Right lung (tissue), 5 donors: ENCODE results near the gene PPFIBP1. TPM values are rescaled to one million over a fixed set of nuclear protein-coding genes. Genes with fewer than 3 reads are reported as not detected.
"Not testable (repeated sequence)": the region's sequence is repeated elsewhere in the genome, so short reads cannot be mapped to it uniquely, and the experiment has no call there.

Source experiments
- DNase-seq, 2 donors: peaks; one replicate each; pipeline ENCODE4 v3.0.0-alpha.2; 2013
- polyA plus RNA-seq, 5 donors: library from polyadenylated mRNA; unstranded; fragments of 120-200 nt; gene quantifications; one replicate each; pipeline versions ENCODE4 v1.2.1 to v1.2.3, GENCODE V29; 2013; ENCODE audit warnings: inconsistent platforms in 1 of 5, low replicate concordance in 1 of 5; ENCODE audit not compliant: insufficient read length in 5 of 5, insufficient read depth in 1 of 5

PPFIBP1 gene
- polyA plus RNA-seq, 5 donors, result 51.4 to 120 (median 96.6) TPM

DNA sequence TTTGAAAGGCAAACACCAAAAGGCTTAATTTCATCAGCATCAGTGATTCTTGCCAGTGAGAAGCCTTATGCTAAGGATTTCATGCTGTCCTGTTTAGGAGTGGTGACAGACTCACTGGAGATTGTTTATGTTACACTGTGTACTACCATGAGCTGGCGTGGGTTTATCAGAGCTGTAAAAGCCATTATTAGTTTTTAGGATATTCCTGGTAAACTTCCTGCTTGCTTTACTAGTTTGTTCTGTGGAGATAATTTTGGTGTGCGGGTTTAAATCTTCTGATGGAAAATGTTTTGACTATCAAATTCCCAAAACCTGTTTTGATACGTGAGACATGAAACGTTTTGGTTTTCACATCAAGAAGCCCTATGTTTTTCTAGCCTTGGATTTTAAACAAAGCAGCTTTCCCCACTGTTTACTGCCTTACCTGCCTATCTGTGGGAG is 15.2 kb downstream of the PPFIBP1 start:
- no peak for DNase-seq

- DNase-seq, result no peak
Observed at GRCh38 chr12:27541031-27541719, 17.2 kb downstream of the PPFIBP1 start.

DNA sequence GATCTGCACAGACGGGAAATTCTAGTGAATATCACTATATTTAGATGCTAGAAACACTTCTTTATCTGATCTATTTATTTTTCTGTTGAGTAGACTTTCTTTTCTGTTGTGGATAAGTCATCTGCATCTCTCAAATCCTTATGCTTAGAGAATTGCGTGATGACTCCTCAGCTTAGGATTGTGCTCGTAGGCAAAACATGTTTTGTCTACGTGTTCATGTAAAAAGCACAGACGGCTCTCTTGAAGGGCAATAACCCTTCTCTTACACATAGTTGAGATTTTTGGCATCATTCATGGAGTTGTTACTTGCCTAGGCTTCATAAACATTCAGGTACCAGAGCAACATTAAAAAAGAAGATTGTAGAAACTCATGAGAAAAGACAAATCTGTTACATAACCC is 18.6 kb downstream of the PPFIBP1 start:
- no peak for DNase-seq

GRCh38 chr12:27544858-27545257 is 20.9 kb downstream of the PPFIBP1 start:
- DNase-seq, result not testable (repeated sequence)

GRCh38 chr12:27545665-27546064 is 21.7 kb downstream of the PPFIBP1 start:
- no peak for DNase-seq

GRCh38 chr12:27547592-27547991 is 23.6 kb downstream of the PPFIBP1 start:
- no peak for DNase-seq

DNA sequence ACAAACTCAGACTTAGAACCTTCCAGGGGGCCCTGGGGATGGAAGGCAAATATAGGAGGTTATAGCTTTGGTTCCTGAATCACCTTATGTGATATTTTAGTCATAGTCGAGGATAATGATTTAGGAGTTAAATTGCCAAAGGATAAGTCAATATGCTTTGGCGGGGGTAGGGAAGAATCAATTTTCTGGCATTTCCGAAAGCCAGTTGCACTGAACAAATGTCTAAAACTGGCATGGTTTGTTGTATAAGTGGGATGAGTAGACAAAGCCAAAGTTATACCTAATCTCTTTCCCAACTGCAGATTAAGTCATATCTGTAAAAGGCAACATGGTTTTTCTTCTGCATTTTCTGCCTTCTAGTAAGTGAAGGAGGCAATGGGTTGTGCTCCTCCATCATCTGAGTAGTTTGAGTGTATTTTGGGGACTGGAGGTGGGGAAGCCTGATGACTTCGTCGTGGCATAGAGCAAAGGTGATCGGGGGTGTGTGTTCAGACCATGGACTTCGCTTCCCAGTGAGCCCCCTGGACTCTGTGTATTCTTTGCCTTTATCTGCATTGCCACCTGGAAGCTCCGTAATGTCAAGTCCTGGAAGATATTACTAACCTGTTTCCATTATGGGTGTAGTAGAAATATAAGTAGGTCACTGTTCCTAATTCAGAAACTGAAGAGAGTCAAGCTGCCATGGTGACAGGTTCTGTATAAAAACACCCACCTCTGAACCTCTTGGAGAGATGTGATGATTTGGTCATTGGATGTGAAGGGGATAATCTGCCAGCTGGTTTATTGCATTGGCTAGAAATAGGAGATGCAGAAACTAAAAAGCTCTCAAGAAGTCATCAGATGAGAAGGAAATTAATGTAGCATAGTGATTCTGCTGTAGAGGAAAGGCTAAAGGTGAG is 24.5 kb downstream of the PPFIBP1 start:
- no peak for DNase-seq

- no peak for DNase-seq
Observed at GRCh38 chr12:27549236-27549800, 25.3 kb downstream of the PPFIBP1 start.

DNA sequence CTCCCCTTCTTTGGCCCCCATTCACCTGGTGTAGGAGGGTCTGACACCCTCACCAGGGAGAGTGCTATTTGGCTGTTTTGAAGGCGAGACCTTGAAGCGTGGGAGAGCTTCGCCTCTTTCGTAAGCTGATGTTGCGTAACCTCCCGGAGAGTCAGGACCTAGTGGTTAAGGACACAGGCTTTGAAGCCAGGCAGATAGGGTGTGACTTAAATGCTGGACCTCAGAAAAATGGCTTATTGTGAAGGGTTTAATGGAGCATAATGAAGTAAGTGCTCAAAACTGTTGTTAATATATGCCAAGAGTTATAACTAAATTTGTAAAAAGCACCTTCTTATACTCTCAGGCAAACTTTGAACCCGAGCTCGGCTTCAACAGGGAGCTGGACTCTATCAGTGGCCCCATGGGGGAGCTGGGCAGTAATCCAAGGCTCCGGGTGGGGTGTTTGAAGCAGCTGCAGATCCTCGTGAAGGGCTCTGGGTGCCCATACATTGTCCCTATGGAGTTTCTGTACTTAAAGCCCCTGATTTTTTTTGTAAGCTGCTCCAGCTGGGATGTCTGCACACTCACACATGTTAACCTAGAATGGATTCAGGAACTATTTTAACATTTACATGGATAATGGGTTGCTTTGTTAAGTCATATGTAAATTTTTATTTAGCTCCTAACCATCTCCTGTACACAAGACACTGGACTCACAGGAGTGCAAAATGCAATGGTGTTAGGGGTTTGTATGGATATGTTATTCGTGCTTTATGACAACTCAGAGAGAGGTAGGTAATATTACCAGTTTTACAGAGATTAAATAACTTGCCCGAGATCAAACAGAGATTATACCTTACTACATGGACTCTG is 26.0 kb downstream of the PPFIBP1 start:
- DNase-seq, result peak; percentile 93 to 94

DNA sequence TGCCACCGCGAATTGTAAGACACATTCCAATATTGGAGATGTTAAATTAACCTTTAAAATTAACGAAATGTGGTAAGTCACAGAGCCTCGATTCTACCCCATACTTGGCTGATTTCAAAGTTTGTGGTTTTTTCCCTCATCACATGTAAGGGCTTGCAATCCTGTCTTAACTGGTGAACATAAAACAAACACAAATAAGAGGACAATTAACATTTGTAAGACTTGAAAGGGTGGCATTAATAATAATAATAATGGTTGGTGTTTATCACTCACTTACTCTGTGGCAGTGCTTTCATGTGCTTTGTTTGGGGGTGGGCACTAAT is 26.6 kb downstream of the PPFIBP1 start:
- DNase-seq, result no peak

GRCh38 chr12:27551172-27551840 is 27.3 kb downstream of the PPFIBP1 start:
- no peak for DNase-seq

DNA sequence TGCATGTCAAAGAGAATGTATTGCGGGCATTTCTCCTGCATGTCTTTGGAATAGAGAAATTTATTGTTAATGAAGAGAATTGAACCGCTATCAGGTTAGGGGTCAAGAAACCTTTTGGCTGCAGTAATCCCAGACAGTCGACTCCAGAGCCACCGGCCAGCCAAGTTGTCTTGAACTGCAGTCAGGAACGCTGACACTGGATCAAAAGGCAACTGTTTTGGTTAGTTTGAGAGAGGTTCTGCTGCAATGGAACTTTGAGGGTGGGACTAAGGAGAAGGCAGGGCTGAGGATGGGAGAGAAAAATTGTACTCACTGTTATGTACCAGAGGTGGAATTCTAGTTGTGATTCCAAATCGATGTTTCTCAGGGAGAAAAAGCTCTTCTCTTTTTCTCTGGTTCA is 28.2 kb downstream of the PPFIBP1 start:
- no peak for DNase-seq

DNA sequence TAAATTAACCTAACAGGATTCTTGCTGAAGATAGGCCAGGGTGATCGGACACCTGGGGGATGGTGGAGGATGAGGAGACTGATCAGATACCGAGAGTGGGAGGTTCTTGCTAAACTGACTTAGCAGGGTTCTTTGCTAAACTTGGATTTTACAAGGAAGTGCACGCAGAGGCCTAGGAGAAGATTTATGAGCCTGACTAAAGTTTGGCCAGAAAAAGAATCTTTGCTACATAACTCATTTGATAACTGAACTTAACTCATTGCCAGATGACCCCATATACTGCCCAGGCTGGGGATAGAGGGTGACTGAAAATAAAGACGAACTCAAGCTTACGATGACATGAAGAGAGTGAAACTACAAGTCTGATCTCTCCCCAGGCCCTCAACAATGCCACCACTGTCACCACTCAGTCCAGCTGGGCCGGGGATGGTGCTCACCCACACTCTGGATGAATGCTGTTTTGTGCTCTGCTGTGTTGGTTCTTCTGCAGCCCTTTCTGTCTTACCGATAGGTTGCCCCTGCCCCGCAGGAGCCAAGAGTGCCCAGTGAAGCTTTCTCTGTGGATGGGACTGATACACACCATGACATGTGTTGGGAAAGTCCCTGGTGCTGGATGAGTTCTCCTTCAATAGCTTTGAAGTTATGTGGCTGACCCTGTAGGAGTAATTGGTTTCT is 29.0 kb downstream of the PPFIBP1 start:
- no peak for DNase-seq

GRCh38 chr12:27553941-27554340 is 29.9 kb downstream of the PPFIBP1 start:
- DNase-seq, result no peak

GRCh38 chr12:27554421-27555186 is 30.6 kb downstream of the PPFIBP1 start:
- DNase-seq, result peak; percentile 85 to 86

DNA sequence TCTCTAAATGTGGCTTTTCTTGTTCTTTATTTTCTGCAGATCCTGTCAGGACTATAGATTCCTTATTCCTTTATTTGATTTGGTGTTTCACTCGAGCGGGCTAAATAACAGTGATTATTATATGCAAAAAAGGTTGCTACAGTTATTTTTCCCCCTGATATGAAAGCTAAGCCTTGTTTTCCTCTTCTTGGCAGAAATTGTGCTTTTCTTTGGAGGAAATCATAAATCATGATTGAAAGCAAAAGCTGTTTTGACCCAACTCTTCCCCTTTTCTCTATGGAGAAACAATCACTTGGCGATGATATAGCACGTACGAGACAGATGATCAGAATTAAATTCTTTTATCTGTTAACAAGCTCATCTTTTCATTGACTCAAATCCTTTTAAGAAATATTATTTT is 31.4 kb downstream of the PPFIBP1 start:
- no peak for DNase-seq

DNA sequence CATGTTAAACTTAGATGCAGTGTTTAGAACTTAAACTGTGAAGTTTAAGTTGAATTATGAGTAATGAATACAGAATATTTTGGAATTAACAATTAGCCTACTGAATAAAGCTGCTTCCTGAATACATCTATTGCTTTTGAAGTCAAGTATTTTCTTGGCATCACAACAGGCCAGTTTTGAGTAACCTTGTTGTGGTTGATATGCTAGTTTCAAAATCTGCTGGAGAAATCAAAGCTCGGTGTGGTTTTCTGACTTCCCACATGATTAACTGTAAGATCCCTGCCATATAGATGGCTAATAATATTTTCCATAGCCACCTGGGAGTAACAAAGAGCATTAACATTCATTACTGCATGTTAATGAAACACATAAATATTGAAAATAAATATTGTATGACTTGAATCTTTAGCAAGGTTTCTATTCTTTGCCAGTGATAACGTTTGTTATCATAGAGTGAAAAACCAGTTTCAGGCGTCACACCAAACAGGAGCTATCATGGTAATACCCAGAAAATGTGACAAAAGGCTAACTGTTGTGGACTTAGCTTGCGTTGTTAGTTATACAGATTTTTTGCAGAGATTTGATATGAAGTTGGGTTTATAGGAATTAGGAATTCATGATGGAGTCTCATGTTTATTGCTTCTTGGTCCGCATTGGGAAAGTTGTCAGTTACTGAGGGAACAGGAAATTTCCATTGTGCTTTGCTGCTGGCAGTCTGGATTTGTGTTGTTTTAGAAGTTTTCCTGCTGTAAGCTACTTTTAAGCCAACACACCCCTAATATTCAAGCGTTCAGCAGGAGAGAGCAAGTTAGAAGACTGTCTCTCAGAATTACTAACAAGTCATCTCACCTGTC is 32.1 kb downstream of the PPFIBP1 start:
- no peak for DNase-seq

DNA sequence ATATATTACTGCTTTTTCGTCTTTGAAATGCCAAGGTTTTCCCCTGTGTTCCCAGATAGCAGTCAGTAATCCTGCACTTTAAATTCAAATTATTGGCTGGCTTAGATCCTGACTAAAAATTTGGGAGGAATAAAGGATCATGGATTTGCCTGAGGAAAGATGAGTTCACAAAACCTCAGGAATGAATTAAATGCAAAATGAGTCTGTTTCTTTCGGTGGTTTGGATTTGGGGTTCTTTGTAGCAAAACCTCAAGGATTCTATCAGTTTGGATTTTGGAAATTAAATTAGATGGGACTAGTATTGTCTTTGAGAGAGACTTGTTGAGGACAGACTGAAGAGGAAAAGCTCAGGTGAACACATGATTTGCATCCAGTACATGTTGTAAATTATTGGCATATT is 36.1 kb downstream of the PPFIBP1 start:
- DNase-seq, result no peak
